HEK293T (cell line): ENCODE data around the gene CCT7.

Experiments
- CTCF ChIA-PET: fragments of 350-600 bp; formaldehyde crosslinking; extraction: SDS; loops from one replicate; lab custom pipeline; 2021; ENCODE audit warnings: antibody characterized with exemption, inconsistent platforms; lab: Yijun Ruan, JAX
- POLR2A ChIA-PET: fragments of 350-600 bp; formaldehyde crosslinking; extraction: SDS; loops from one replicate; lab custom pipeline; 2020; ENCODE audit warnings: antibody characterized with exemption, inconsistent platforms; lab: Yijun Ruan, JAX
- DNase-seq: peaks from one replicate; pipeline ENCODE4 v3.0.0; 2012; ENCODE audit warnings: mixed read lengths; ENCODE audit errors: extremely low spot score
- ARNT ChIP-seq: fragments of 450-650 bp; IDR thresholded peaks from 2 replicates; pipeline ENCODE4 v1.6.1; 2017; ENCODE audit warnings: mild to moderate bottlenecking
- BHLHE40 ChIP-seq: fragments of 450-650 bp; IDR thresholded peaks from 2 replicates; pipeline ENCODE4 v1.6.1; 2016; ENCODE audit warnings: mild to moderate bottlenecking, moderate library complexity, borderline replicate concordance
- CTBP1 ChIP-seq: fragments of 450-650 bp; IDR thresholded peaks from 2 replicates; pipeline ENCODE4 v1.6.1; 2016; ENCODE audit warnings: borderline replicate concordance
- ELF4 ChIP-seq: fragments of 450-650 bp; IDR thresholded peaks from 2 replicates; pipeline ENCODE4 v1.6.1; 2017; ENCODE audit warnings: antibody characterized with exemption
- FOXA1 ChIP-seq: fragments of 450-650 bp; IDR thresholded peaks from 2 replicates; pipeline ENCODE4 v1.6.1; 2016; ENCODE audit warnings: mild to moderate bottlenecking
- FOXK2 ChIP-seq: fragments of 450-650 bp; IDR thresholded peaks from 2 replicates; pipeline ENCODE4 v1.6.1; 2016; ENCODE audit warnings: mild to moderate bottlenecking
- FOXM1 ChIP-seq: fragments of 450-650 bp; IDR thresholded peaks from 2 replicates; pipeline ENCODE4 v1.6.1; 2017; ENCODE audit warnings: mild to moderate bottlenecking, borderline replicate concordance
- HDGF ChIP-seq: fragments of 450-650 bp; IDR thresholded peaks from 2 replicates; pipeline ENCODE4 v1.6.1; 2017; ENCODE audit warnings: antibody characterized with exemption, borderline replicate concordance
- L3MBTL2 ChIP-seq: fragments of 450-650 bp; conservative IDR thresholded peaks from 2 replicates; pipeline ENCODE4 v1.6.1; 2016; ENCODE audit warnings: mild to moderate bottlenecking
- LEF1 ChIP-seq: fragments of 450-650 bp; IDR thresholded peaks from 2 replicates; pipeline ENCODE4 v1.6.1; 2017; ENCODE audit warnings: mild to moderate bottlenecking, borderline replicate concordance
- NFRKB ChIP-seq: fragments of 450-650 bp; IDR thresholded peaks from 2 replicates; pipeline ENCODE4 v1.6.1; 2016; ENCODE audit warnings: mild to moderate bottlenecking, moderate library complexity
- PKNOX1 ChIP-seq: fragments of 450-650 bp; IDR thresholded peaks from 2 replicates; pipeline ENCODE4 v1.6.1; 2016
- SP1 ChIP-seq: fragments of 450-650 bp; IDR thresholded peaks from 2 replicates; pipeline ENCODE4 v1.6.1; 2017
- SUZ12 ChIP-seq: fragments of 450-650 bp; IDR thresholded peaks from 2 replicates; pipeline ENCODE4 v1.6.1; 2016; ENCODE audit warnings: mild to moderate bottlenecking
- TARDBP ChIP-seq: fragments of 450-650 bp; IDR thresholded peaks from 2 replicates; pipeline ENCODE4 v1.6.1; 2016
- ZNF384 ChIP-seq: fragments of 450-650 bp; IDR thresholded peaks from 2 replicates; pipeline ENCODE4 v1.6.1; 2016

CCT7 gene

GRCh38 chr2:73263540-73264331 is 29.6 kb downstream of the CCT7 start:
- DNase-seq, result no peak
- ChIA-PET CTCF (no interaction called here), POLR2A (no interaction called here)
- TF ChIP-seq FOXM1 (no peak), LEF1 (no peak), TARDBP (no peak), HDGF (no peak), NFRKB (no peak), BHLHE40 (no peak), ARNT (no peak), SP1 (no peak), FOXK2 (no peak), PKNOX1 (no peak), ELF4 (no peak), SUZ12 (no peak), FOXA1 (no peak), L3MBTL2 (no peak), CTBP1 (no peak), ZNF384 (no peak)

DNA sequence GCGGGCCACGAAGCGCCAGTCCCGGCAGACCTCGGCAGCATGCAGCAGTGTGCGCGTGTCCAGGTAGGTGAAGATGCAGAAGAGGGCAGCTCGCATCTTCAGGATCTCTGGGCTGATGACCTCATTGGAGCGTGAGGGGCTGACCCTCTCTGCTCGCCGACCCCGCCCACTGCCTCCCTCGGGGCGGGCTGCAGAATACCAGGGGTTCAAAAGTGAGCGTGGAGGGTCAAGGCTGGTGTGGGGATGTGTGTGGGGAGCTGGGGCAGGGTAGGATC is 30.2 kb downstream of the CCT7 start:
- ChIA-PET CTCF (no interaction called here), POLR2A (no interaction called here)
- DNase-seq, result no peak
- TF ChIP-seq ARNT (no peak), NFRKB (no peak), BHLHE40 (no peak), ELF4 (no peak), TARDBP (no peak), FOXM1 (no peak), SUZ12 (no peak), LEF1 (no peak), SP1 (no peak), FOXA1 (no peak), ZNF384 (no peak), FOXK2 (no peak), HDGF (no peak), CTBP1 (no peak)

- POLR2A ChIA-PET, result no interaction called here
- CTCF ChIA-PET, result no interaction called here
- no peak for TF ChIP-seq ARNT
- no peak for TF ChIP-seq FOXK2
- no peak for TF ChIP-seq NFRKB
- TF ChIP-seq SP1, result no peak
- no peak for TF ChIP-seq PKNOX1
- TF ChIP-seq TARDBP, result no peak
- TF ChIP-seq FOXM1, result no peak
- TF ChIP-seq BHLHE40, result no peak
- TF ChIP-seq LEF1, result no peak
- TF ChIP-seq HDGF, result no peak
- TF ChIP-seq FOXA1, result no peak
- TF ChIP-seq SUZ12, result no peak
- DNase-seq, result no peak
Measured at GRCh38 chr2:73264783-73265182, 30.7 kb downstream of the CCT7 start.

DNA sequence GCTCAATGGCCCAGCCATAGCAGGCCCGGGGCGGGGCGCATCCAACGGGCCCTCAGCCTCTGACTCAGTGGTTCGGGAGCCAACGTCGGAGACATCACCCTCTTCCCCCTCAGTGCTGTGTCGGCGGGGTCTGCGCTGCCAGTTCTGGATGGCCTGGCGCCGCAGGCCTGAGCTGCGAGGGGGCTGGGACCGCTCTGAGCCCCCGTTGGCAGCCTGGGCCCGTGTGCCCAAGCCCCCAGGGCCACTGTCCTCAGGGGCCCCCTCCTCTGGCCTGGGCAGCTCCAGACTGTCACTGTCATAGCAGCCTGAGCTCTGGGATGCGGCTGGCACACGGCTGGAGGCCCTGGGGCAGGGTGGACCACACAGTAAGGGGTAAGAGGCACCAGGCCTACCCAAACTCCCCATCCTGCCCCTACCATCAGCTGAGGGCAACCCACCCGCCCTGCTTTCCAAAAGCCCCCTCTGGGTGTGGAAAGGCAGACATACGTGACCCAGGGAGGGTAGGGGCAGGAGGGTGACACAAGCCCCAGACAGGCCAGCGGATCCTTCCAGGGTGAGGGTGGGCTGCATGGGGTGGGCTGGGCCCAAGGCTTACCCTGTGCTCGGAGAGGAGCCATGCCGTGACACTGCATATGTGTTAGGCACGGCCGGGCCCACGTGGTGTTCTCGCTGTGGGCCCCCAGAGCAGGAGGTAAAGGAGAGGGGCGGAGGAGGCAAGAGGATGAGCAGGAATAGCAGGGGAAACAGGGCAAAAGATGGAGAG is 31.4 kb downstream of the CCT7 start:
- ChIA-PET POLR2A (no interaction called here), CTCF (no interaction called here)
- no peak for DNase-seq
- TF ChIP-seq ZNF384 (no peak), SP1 (no peak)

DNA sequence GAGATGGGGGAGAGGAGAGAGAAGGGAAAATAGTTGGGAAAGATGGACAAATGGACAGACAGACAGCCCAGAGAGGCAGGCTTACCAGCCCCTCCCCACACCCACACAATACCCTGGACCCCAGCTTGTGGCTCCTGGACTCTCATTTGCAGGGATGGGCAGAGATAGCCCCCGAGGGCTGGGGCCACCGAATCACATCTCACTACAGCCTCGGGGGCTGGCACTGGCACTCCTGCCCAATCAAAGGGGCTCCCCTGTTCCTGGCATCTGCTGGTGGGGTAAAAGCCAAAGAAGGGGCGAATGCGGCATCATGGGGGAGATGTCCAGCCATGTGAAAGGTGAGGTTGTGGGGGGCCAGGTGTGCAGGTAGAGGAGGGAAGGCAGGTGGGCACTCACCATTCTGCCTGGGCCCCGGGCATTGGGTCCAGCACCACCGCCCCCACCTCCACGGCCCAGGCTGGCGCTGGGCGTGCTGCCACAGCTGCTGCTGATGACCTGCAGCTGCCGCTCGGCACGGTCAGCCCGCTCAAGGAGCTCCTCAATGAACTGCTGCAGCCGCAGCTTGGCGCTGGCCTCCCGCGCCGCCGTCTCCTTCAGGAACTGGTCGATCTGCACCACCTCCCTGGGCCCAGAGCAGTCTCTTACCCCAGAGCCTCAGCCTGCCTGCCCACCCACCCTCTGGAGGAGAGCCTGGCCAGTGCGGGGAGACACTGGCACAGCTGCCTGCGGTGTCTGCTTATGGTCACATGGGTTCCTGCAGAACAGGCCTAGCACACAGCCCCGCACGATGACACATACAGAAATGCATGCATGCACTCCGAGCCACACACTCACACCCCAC is 32.2 kb downstream of the CCT7 start:
- DNase-seq, result no peak
- CTCF ChIA-PET, result no interaction called here
- TF ChIP-seq ELF4 (no peak), FOXA1 (no peak), NFRKB (no peak), PKNOX1 (no peak), LEF1 (no peak), FOXM1 (no peak), SP1 (no peak), TARDBP (no peak), HDGF (no peak), CTBP1 (no peak), ARNT (no peak), FOXK2 (no peak), SUZ12 (no peak), BHLHE40 (no peak), L3MBTL2 (no peak), ZNF384 (no peak)
- POLR2A ChIA-PET, result no interaction called here
